ENCODE results near the gene MAPK8IP2. TPM values are rescaled to one million over a fixed set of nuclear protein-coding genes. Genes with fewer than 3 reads are reported as not detected.

MAPK8IP2 gene
- total RNA-seq, 1 donor = 0.36 TPM

DNA sequence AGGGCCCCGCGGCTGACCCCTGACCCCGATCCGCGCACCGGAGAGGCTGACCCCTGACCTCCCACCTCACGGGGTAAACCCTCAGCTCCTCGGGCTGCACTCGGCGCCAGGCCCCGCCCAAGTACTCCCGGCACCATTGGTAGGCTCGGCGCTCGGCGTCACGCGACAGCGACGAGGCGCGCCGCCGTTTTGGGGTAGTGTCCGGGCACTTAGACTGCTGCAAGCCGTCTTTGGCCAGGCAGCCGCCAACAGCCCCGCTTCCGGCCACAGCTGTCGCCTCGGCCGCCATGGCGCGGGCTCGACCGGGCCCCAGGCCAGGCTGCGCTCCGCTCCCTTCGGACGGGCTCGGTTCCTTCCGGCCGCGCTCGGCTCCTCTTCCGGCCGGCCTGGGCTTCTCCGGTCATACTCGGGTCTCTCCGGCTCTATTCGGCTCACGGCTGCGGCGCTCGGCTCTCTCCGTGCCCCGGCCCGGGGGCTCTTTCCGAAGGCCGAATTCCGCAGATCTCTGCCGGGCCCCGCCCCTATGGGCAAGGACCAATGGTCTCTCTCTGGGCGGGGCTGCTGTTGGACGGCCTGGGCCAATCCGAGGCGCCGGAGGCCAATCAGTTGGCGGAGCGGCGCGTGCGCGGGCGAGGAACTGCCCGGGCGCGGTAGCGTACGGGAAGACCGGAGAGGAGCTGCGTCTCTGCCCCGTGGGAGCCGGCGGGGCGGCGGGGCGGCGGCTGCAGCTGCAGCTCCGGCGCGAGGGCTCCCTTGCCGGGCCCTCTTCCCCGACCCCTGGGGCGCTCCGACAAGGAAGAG, 17.9 kb upstream of the MAPK8IP2 start, which contains the start of gene CHKB:
CHKB (minus strand) TSS at position 357 of the 801 bp plus-strand sequence; CDS start at position 289, 68 bp downstream.
- peak; percentile 100 for DNase-seq (ENCODE audit: insufficient read length, low spot score, missing footprints)
- Histone ChIP-seq H3K36me3 (ENCODE audit: insufficient read depth, low read length) (peaks cover 7% of the 10 kb centered on the region), H4K20me1 (ENCODE audit: insufficient read depth, low read length) (no peaks in the 10 kb centered on the region), H3K27me3 (ENCODE audit: insufficient read depth, low read length) (no peaks in the 10 kb centered on the region), H2AFZ (ENCODE audit: low read length) (peak within 1 kb of the TSS; percentile 95), H3K4me2 (ENCODE audit: insufficient read depth, low read length) (peak within 1 kb of the TSS; percentile 98), H3K79me2 (ENCODE audit: insufficient read depth, low read length) (peaks cover 13% of the 10 kb centered on the region), H3K4me3 (ENCODE audit: insufficient read depth, low read length) (peak within 1 kb of the TSS; percentile 94), H3K9me3 (ENCODE audit: low read depth, low read length) (no peaks in the 10 kb centered on the region), H3K4me1 (ENCODE audit: insufficient read depth, low read length) (peaks cover 25% of the 10 kb centered on the region), H3K27ac (ENCODE audit: low read depth, low read length) (peak within 1 kb of the TSS; percentile 90)
- TF ChIP-seq CTCF (IDR thresholded peaks at IDR 0.05; ENCODE audit: extremely low read depth, low read depth, low read length) = no peak

GRCh38 chr22:50583294-50583861, 17.2 kb upstream of the MAPK8IP2 start:
- H2AFZ ChIP-seq (ENCODE audit: low read length) = peak overlapping the region; percentile 91
- no peak for DNase-seq (ENCODE audit: insufficient read length, low spot score, missing footprints)
- H3K4me3 ChIP-seq (ENCODE audit: insufficient read depth, low read length) = peak overlapping the region; percentile 94
- H3K4me1 ChIP-seq (ENCODE audit: insufficient read depth, low read length) = peaks cover 20% of the 10 kb centered on the region
- peaks cover 7% of the 10 kb centered on the region for H3K36me3 ChIP-seq (ENCODE audit: insufficient read depth, low read length)
- peaks cover 13% of the 10 kb centered on the region for H3K79me2 ChIP-seq (ENCODE audit: insufficient read depth, low read length)
- peak overlapping the region; percentile 33 for H3K27ac ChIP-seq (ENCODE audit: low read depth, low read length)
- H3K27me3 ChIP-seq (ENCODE audit: insufficient read depth, low read length) = no peaks in the 10 kb centered on the region
- TF ChIP-seq CTCF (IDR thresholded peaks at IDR 0.05; ENCODE audit: extremely low read depth, low read depth, low read length) = no peak
- no peaks in the 10 kb centered on the region for H4K20me1 ChIP-seq (ENCODE audit: insufficient read depth, low read length)
- H3K9me3 ChIP-seq (ENCODE audit: low read depth, low read length) = no peaks in the 10 kb centered on the region
- H3K4me2 ChIP-seq (ENCODE audit: insufficient read depth, low read length) = peak overlapping the region; percentile 98

GRCh38 chr22:50584106-50585096, 16.2 kb upstream of the MAPK8IP2 start:
- Histone ChIP-seq H3K27ac (ENCODE audit: low read depth, low read length) (no peak overlapping the region), H4K20me1 (ENCODE audit: insufficient read depth, low read length) (no peaks in the 10 kb centered on the region), H3K4me3 (ENCODE audit: insufficient read depth, low read length) (no peak overlapping the region), H3K27me3 (ENCODE audit: insufficient read depth, low read length) (no peaks in the 10 kb centered on the region), H3K79me2 (ENCODE audit: insufficient read depth, low read length) (peaks cover 13% of the 10 kb centered on the region), H2AFZ (ENCODE audit: low read length) (no peak overlapping the region), H3K36me3 (ENCODE audit: insufficient read depth, low read length) (peaks cover 7% of the 10 kb centered on the region), H3K9me3 (ENCODE audit: low read depth, low read length) (no peaks in the 10 kb centered on the region), H3K4me2 (ENCODE audit: insufficient read depth, low read length) (no peak overlapping the region), H3K4me1 (ENCODE audit: insufficient read depth, low read length) (peaks cover 14% of the 10 kb centered on the region)
- DNase-seq (ENCODE audit: insufficient read length, low spot score, missing footprints) = no peak
- no peak for TF ChIP-seq CTCF (IDR thresholded peaks at IDR 0.05; ENCODE audit: extremely low read depth, low read depth, low read length)
